Uterus (tissue), 4 donors: ENCODE data around the gene HABP4. TPM values are rescaled to one million over a fixed set of nuclear protein-coding genes. Genes with fewer than 3 reads are reported as not detected.

Source experiments
- DNase-seq, 2 donors: peaks; one replicate each; pipeline ENCODE4 v3.0.0-alpha.2; 2019 to 2020
- H3K27ac ChIP-seq, 2 donors: fragments of 200-600 bp; sonication (generic); 1 replicate in 1 of 2; 2 replicates in 1 of 2; pipeline ENCODE4 v1.5.1; 2016 to 2018
- H3K27me3 ChIP-seq, 2 donors: fragments of 200-600 bp; sonication (generic); one replicate each; pipeline ENCODE4 v1.5.1; 2018 to 2019; ENCODE audit warnings: control low read depth in 1 of 2
- H3K36me3 ChIP-seq, 2 donors: fragments of 200-600 bp; sonication (generic); one replicate each; pipeline ENCODE4 v1.5.1; 2019; ENCODE audit warnings: control low read depth in 1 of 2
- H3K4me1 ChIP-seq, 2 donors: fragments of 200-600 bp; sonication (generic); one replicate each; pipeline ENCODE4 v1.5.1; 2018 to 2019; ENCODE audit warnings: control low read depth in 1 of 2
- H3K4me3 ChIP-seq, 2 donors: fragments of 200-600 bp; sonication (generic); 1 replicate in 1 of 2; 2 replicates in 1 of 2; pipeline ENCODE4 v1.5.1; 2018 to 2019; ENCODE audit warnings: mild to moderate bottlenecking in 1 of 2
- H3K9me3 ChIP-seq, 2 donors: fragments of 200-600 bp; sonication (generic); one replicate each; pipeline ENCODE4 v1.5.1; 2019; ENCODE audit warnings: control low read depth in 1 of 2
- CTCF ChIP-seq, 4 experiments: fragments of 200-600 bp in 2 of 4; fragments of 450-650 bp in 2 of 4; sonication (generic) in 2 of 4; IDR thresholded peaks; one replicate each; pipeline ENCODE4 v1.5.1; 2016 to 2019; ENCODE audit warnings: antibody characterized with exemption in 4 of 4, mild to moderate bottlenecking in 2 of 4, moderate library complexity in 1 of 4
- POLR2A ChIP-seq, 2 donors: fragments of 450-650 bp; IDR thresholded peaks; one replicate each; pipeline ENCODE4 v1.6.1; 2016; ENCODE audit warnings: antibody characterized with exemption in 2 of 2, mild to moderate bottlenecking in 1 of 2, moderate library complexity in 1 of 2
- intact Hi-C: fragments of 100-400 bp; cut with DNase I; formaldehyde crosslinking; loops from one replicate; pipeline ENCODE4 v1.15.1; 2023; ENCODE audit warnings: low total_unique reads
- total RNA-seq, 4 donors: library from RNA; depleted of rRNA in 3 of 4; stranded (reverse); fragments of >200 nt in 3 of 4; gene quantifications; one replicate each; pipeline versions ENCODE4 v1.1.0 to v1.2.4, GENCODE V29; 2014 to 2023
- donor health status: DM: yes; HTN: yes; CAD: no.

Gene HABP4
- total RNA-seq, 4 donors from 2014 or later: 4.1 to 19.4 (median 11.9) TPM

- Histone ChIP-seq H3K27ac (no peak overlapping the region), H3K4me3 (no peak overlapping the region), H3K36me3 (no peaks in the 10 kb centered on the region), H3K27me3 (no peaks in the 10 kb centered on the region), H3K4me1 (no peaks in the 10 kb centered on the region), H3K9me3 (no peaks in the 10 kb centered on the region)
- DNase-seq: no peak
- TF ChIP-seq CTCF (IDR thresholded peaks at IDR 0.05): no peak
- no peak for TF ChIP-seq POLR2A (IDR thresholded peaks at IDR 0.05)
- intact Hi-C loops: no loop called here
Measured at GRCh38 chr9:96413302-96414221, 36.4 kb upstream of the HABP4 start.

GRCh38 chr9:96417051-96417586, 32.9 kb upstream of the HABP4 start:
- Histone ChIP-seq H3K4me1 (peaks cover 0 to 6% of the 10 kb centered on the region in 2 donors), H3K4me3 (peak overlapping the region; percentile 81 to 84), H3K36me3 (no peaks in the 10 kb centered on the region), H3K27me3 (no peaks in the 10 kb centered on the region), H3K27ac (peak overlapping the region; percentile 99), H3K9me3 (no peaks in the 10 kb centered on the region)
- DNase-seq: peak; percentile 86
- TF ChIP-seq CTCF (IDR thresholded peaks at IDR 0.05) (peak in 1 of 4 experiments; percentile 30), POLR2A (IDR thresholded peaks at IDR 0.05) (peak; percentile 33 to 58)
- intact Hi-C loops: no loop called here

GRCh38 chr9:96417661-96418082, 32.3 kb upstream of the HABP4 start:
- Histone ChIP-seq H3K4me3 (peak overlapping the region; percentile 81 to 84), H3K4me1 (peaks cover 0 to 6% of the 10 kb centered on the region in 2 donors), H3K27me3 (no peaks in the 10 kb centered on the region), H3K36me3 (no peaks in the 10 kb centered on the region), H3K27ac (peak overlapping the region; percentile 99), H3K9me3 (no peaks in the 10 kb centered on the region)
- DNase-seq: no peak
- intact Hi-C loops: no loop called here
- TF ChIP-seq POLR2A (IDR thresholded peaks at IDR 0.05): no peak
- no peak for TF ChIP-seq CTCF (IDR thresholded peaks at IDR 0.05)

GRCh38 chr9:96418083-96418919, 31.7 kb upstream of the HABP4 start, which contains the start of gene ZNF367:
Gene ZNF367, minus strand, starts transcription at chr9:96418370. Its CDS starts 338 bp downstream, at chr9:96418032.
- Histone ChIP-seq H3K27me3 (no peaks in the 10 kb centered on the region), H3K9me3 (no peaks in the 10 kb centered on the region), H3K27ac (peak within 1 kb of the TSS; percentile 99), H3K4me3 (peak within 1 kb of the TSS; percentile 81 to 84), H3K36me3 (no peaks in the 10 kb centered on the region), H3K4me1 (peaks cover 0 to 6% of the 10 kb centered on the region in 2 donors)
- DNase-seq: peak; percentile 96 to 97
- TF ChIP-seq CTCF (IDR thresholded peaks at IDR 0.05) (no peak), POLR2A (IDR thresholded peaks at IDR 0.05) (peak; percentile 8 to 45)
- intact Hi-C loops: no loop called here
